Activated CD4-positive, CD25-positive, alpha-beta regulatory T cell treated with anti-CD3 and anti-CD28 coated beads, Interleukin-2, amount 50 U/mL, for 16 hours (primary cell): ENCODE measurements around the gene ARSJ.

Experiments
- DNase-seq: peaks from one replicate; pipeline ENCODE4 v3.0.0-alpha.2; 2020; ENCODE audit warnings: low read depth, low spot score

Gene ARSJ

DNA sequence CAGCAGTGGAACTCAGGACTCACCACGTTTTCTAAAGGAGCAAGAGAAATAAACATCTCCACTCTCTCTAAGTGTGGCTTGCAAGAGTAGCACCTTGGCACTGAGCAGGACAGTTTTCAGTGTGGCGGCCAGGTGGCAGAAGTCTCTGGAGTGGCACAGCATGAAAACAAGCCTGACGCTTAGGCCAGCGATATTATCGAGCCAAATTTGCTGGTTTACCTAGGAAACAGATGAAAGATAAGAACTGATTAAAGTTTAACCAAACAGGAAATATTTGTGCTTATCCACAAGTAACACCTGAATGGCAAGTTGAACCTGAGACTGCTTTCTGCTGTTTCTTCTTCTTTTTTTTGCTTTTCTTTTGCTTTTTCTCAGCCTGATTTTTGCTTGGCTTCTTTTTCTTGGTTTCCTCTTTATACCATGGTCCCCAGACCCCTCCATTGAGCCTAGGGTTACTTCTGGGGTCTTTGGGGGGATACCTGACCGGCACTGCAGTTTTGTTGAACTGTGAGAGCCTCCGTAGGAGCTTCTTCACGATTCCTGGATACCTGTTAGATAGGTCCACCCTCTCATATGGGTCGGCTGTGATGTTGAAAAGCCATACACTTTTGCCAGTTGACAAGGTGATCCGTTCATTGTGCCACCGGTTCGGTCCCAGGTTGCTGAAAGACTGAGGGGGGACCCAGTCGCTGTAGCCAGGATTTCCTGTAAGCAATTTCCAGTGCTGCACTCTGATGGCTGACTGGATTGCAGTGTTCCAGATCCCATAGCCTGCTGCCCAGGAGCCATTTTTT, 77.3 kb downstream of the ARSJ start:
- peak; percentile 38 for DNase-seq

- peak; percentile 13 for DNase-seq
Observed at GRCh38 chr4:113899271-113900070, 80.0 kb downstream of the ARSJ start.

GRCh38 chr4:113893546-113893945, 85.9 kb downstream of the ARSJ start:
- no peak for DNase-seq

DNA sequence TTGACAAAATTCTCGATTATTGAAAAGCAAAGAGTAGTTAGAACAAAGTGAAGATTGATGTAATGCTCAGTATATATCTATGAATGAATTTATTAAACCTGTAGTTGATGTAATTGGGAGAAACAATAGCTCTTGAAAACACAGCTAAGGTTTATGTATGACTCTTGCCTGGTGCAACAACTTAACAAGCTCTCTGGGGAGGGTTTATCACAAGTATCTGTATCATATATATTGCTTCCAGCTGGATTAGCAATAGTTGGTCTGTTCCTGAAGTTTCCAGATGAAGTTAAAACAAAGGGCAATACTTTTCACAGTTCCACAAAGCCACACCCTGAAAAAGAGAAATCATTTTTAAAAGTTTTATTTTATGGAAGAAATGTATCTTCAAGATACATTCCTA, 91.4 kb downstream of the ARSJ start:
- no peak for DNase-seq

DNA sequence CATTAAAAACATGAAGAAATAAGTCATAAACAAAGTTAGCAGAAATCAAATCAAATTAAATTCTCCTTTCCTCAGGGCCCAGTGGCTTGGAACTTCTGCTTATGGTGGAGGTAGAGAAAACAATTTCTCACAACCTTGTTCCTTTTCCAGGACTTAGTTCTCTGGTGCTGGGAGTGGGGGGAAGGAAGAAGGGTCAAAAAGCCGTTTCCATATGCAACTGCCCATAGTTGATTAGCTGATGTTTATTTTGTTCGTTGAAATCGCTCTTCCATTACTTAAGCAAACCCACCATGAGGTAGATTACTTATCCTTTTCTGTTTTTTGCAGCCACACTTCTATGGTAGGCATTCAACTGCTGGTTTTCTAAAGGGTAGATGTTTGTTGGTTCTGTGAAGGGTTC, 94.2 kb downstream of the ARSJ start:
- DNase-seq, result no peak

- no peak for DNase-seq
Observed at GRCh38 chr4:113884655-113885054, 94.8 kb downstream of the ARSJ start.

DNA sequence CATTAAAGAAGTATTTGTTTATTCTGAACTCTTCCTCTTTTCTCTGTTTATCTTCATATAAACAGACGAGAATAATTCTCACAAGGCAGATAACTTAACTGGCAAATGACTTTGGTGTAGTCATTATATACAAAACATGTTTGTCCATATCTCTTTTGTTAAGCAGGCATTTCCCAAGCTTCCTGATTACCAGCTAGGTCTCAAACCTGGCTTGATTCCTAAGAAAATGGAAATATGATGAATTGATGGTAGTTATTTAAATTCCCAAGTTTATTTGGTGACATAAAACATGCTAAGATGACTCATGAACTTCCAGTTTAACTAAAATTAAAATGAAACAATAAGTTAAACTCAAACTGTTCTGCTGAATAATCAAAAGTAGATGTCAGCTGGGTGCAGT, 96.8 kb downstream of the ARSJ start:
- DNase-seq, result no peak

- DNase-seq, result no peak
Observed at GRCh38 chr4:113881256-113881655, 98.2 kb downstream of the ARSJ start.

GRCh38 chr4:113880240-113881028, 99.0 kb downstream of the ARSJ start:
- DNase-seq, result no peak

GRCh38 chr4:113878668-113879067, 100.8 kb downstream of the ARSJ start:
- no peak for DNase-seq

- DNase-seq, result no peak
Observed at GRCh38 chr4:113874480-113874879, 105.0 kb downstream of the ARSJ start.

- DNase-seq, result no peak
Observed at GRCh38 chr4:113873508-113873907, 105.9 kb downstream of the ARSJ start.

GRCh38 chr4:113872426-113873260, 106.8 kb downstream of the ARSJ start:
- DNase-seq, result no peak

- DNase-seq, result no peak
Observed at GRCh38 chr4:113871080-113871479, 108.4 kb downstream of the ARSJ start.

DNA sequence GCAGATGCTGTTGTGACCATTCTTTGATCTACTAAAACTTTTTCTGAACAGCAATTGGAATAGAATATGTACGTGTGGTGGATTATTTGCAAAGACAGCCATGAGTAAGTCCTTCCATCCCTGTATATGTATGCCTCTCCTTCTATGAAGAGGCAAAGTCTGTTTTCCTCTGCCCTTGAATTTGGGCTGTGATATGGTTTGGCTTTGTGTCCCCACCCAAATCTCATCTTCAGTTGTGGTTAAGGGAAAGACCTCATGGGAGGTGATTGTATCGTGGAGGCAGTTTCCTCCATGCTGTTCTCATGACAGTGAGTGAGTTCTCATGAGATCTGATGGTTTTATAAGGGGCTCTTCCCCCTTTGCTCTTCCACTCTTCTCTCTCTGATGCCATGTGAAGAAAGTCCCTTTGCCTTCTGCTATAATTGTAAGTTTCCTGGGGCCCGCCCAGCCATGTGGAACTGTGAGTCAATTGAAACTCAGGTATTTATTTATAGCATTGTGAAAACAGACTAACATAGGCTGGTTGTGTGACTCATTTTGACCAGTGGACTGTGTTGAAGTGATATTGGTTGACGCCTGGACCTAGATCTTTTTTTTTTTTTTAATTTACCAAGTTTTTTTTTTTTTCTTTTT, 109.6 kb downstream of the ARSJ start:
- DNase-seq, result peak; percentile 17

GRCh38 chr4:113866611-113867010, 112.8 kb downstream of the ARSJ start:
- no peak for DNase-seq

- no peak for DNase-seq
Observed at GRCh38 chr4:113858924-113859323, 120.5 kb downstream of the ARSJ start.

DNA sequence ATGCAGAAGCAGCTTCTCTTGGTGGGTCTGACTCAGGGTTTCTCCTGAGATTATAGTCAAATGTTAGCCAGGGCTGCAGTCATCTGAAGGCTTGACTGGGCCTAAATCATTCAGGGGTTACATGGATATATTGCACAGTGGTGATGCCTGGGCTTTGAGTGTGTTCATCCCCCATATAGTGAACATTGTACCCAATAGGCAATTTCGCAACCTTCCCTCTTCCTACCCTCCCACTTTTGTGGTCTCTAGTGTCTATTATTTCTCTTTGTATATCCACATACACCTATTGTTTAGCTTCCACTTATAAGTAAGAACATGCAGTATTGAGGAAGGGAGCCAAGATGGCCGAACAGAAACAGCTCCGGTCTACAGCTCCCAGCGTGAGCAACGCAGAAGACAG, 127.6 kb downstream of the ARSJ start:
- DNase-seq, result no peak
